ENCODE measurements around the gene EAF2.

- TF ChIP-seq CTCF (IDR thresholded peaks at IDR 0.05) (no peak), POLR2A (IDR thresholded peaks at IDR 0.05) (no peak)
Observed at GRCh38 chr3:121834157-121834670, 795 bp upstream of the EAF2 start.

All from lower leg skin (tissue), 3 donors.